Muscle of arm (tissue), 12 donors: ENCODE results near the gene CBX2. TPM values are rescaled to one million over a fixed set of nuclear protein-coding genes. Genes with fewer than 3 reads are reported as not detected.

Source experiments
- DNase-seq: peaks from one replicate; pipeline ENCODE4 v3.0.0-alpha.2; 2013
- polyA plus RNA-seq, 12 donors: library from polyadenylated mRNA; unstranded; fragments of 120-200 nt; gene quantifications; one replicate each; pipeline ENCODE4 v1.2.1, GENCODE V29; 2013; ENCODE audit not compliant: insufficient read length in 12 of 12

Gene CBX2
- polyA plus RNA-seq, 12 donors = 7.0 to 15.2 (median 8.9) TPM; not detected in 1

GRCh38 chr17:79824893-79825579 is 47.1 kb downstream of the CBX2 start:
- DNase-seq = no peak

- DNase-seq = no peak
These were observed 47.6 kb downstream of the CBX2 start for GRCh38 chr17:79825580-79825921.

GRCh38 chr17:79826204-79826680 is 48.3 kb downstream of the CBX2 start:
- no peak for DNase-seq

DNA sequence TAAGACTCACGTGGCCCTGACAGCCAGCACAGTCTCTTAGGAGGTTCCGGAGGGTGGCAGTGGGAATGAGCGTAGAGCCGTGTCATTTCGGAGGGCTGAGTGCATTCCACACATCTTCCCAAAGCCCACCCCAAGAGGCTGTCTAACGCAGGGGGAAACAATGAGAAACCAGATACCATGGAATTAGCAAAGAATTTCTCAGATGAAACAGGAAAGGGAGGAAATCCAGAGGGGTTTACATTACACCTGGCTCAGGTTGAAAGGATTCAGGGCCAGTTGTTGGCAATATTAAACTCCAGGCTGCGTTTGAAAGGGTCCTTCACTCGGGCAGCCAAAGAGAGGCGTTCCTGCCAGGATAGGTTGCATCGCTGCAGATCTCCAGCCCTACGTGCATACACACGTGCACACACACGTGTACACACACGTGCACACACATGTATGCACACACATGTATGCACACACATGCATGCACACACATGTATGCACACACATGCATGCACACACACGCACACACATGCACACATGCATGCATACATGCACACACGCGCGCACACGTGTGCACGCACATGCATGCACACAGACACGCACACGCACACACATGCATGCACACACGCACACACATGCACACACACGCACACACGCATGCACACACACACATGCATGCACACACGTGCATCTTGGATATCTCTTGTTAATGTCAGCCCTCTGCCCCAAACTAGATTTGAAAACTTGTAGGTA is 49.1 kb downstream of the CBX2 start:
- no peak for DNase-seq

DNA sequence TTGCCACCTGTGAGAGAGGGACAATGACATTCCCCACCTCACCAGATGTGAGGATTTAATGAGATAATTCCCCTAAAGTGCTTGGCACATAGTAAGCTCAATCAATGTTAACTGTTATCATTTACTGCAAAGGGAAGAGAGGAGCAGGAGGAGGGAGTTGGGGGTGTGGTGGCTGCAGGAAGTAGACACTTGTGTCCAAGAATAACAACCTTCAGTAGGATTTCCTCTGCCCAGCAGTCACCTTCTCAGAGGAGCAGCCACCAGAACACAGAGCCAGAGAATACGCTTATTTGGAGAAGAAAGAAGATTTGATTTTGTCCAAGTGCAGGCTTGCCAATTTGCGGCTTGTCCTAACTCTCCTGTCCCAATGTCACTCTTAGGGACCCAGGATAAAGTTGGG is 51.1 kb downstream of the CBX2 start:
- no peak for DNase-seq

GRCh38 chr17:79829457-79829856 is 51.5 kb downstream of the CBX2 start:
- DNase-seq = no peak

DNA sequence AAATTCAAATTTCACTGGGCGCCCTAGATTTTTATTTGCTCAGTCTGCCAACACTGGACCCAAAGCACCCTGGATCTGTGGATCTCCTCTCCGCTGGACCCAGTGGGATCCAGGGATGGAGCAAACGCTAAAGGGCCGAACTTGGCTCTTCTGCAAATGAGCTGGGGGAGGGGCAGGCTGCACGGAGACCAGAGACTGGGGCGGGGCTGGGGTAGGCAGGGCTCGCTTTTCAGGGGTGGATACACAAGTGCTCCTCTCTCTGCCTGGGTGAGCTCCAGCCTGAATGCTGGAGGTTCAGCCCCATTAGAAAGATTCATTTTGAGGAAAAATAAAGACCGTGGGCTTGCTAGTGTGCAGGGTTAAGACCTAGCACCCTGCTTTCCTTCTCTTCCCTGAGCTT is 52.4 kb downstream of the CBX2 start:
- no peak for DNase-seq

DNA sequence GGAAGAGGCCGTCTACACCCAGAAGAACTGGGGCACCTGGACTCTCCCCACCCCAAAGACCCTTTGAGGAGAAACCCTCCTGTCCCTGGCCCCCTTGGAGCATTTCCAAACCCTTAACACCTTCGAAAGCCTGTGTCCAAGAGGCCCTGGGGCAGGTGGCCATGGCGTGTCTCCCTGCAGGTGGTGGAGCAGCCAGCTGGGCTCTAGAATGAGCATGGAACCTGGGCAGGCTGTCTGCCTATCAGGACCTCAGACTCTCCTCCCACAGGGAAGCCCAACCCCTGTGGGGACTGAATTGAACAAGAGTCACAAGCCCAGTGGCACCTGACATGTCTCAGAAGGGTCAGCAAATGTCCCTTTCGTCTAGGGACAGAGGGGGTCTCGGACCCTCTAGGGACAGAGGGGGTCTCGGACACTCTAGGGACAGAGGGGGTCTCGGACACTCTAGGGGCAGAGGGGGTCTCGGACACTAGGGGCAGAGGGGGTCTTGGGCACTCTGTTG is 52.9 kb downstream of the CBX2 start:
- no peak for DNase-seq

DNA sequence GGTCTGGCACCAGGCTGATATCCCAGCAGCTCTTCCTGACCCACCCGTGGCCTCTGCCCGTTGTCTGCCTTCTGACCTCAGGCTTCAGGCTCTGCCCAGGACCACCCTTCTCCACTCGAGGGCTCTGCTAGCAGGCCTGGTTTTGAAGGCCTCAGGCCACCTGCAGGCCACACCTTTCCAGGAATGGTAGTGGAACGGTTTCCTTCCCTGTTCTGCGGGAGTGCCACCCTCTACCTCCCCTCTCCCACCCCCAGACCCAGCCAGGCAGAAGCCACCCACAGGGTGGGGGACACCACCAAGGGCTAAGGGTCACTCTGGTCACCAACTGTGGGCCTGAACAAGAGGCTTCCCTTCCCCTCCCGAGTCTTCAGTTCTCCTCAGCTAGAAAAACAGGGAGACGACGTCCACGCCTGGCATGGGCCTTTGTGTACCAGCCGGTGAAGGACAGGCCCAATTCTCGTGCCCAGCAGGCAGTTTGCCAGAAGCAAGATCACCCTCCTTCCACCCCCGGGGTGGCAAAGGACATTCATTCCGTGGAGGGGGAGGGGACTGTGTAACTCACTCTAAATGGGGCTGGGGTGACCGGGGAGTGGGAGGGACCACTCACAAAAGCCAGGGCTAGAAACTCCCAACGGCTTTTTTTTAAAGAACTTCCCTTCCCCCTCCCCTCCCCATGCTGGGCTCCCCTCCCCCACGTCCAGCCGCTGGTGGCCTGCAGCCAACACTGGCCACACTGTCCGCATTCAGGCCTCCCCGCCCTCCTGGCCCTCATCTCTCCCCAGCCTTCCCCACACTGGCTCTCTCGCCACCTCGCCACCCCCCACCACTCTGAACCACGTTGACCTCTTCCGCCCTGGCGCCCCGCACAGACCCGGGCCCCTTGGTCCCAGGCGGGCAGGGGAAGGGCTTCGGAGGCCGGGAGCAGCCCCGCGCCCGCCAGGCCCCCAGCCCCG is 53.6 kb downstream of the CBX2 start:
- no peak for DNase-seq

DNA sequence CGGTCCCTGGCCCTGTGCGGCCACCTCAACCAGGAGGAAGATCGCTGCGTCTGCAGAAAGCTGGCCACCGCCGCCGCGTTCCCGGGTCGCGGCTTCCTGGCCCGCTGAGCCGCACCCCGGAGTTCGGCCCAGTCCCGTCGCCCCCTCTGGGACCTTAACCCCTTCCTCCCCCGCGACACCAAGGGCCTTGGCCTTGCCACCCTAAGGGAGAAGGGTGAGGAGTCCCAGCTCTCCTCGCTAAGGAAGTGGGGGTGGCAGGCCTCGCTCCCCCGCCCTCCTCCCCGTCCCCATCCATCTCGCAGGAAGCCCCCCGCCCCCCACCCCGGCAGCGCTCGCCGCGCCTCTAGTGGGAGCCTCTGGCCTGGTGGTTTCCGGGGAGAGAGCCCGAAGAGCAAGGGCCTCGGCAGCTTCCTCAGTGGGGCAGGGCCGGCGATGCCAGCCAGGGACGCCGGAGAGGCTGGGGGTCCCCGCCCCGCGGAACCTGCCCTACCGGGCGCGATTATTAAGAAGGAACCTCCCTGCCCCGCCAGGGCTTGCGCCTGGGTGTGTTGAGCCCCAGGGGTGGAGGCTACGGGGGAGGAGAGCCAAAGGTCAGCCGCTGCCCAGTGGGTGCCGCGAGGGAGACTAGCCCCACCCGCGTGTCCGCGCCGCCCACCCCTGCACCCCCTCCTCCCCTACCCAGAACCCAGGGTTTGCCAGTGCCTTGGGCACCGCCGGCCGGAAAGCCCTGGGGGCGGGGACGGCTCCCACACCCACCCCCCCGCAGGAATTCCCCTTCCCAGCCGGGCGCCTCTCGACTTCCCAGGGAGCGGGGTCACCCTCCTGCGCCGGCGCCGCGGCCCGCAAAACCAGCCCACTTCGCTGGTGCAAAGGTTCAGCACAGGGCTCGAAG is 54.5 kb downstream of the CBX2 start:
- DNase-seq = no peak

DNA sequence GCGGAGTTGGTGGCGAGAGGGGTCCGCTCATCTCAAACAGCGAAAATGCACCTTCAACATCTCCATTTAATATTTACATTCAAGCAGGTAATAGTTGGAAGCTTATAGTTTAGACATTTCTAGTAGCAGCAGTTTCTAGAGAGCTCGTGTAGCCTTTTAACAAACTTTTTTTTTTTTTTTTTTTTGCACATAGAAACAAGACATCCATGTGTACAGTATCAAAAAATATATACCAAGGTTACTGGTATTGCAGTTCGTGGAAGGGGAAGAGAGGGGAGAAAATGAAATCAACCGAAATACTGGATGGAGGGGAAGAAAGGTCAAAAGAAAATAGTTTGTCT is 55.1 kb downstream of the CBX2 start:
- no peak for DNase-seq

GRCh38 chr17:79833744-79834564 is 56.0 kb downstream of the CBX2 start:
- DNase-seq = no peak

GRCh38 chr17:79834565-79835469 is 56.9 kb downstream of the CBX2 start:
- DNase-seq = no peak

GRCh38 chr17:79835470-79835899 is 57.5 kb downstream of the CBX2 start:
- no peak for DNase-seq

GRCh38 chr17:79835953-79836509 is 58.1 kb downstream of the CBX2 start:
- DNase-seq = no peak

DNA sequence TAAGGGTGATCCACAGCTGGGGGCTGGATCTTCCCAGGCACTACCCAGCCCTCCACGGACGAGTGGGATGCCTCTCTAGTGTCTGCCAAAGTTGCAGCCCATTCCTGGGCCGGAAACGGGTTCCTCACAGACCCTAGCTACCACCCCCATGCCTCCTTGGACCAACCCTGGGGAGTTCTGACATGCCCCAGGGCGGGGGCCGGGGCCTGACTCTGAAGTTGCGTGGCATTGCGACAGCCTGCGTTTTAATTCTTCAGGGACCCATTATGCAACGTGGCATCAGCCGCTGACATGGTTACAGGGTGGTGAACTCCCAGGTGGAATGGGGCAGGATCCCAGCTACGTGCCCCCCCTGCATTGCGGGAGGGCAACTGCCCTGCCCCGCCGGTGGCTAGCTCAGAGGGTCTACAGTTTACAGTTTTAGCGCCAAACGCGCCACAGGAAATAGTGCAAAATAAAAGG is 58.6 kb downstream of the CBX2 start:
- no peak for DNase-seq

GRCh38 chr17:79836972-79837887 is 59.3 kb downstream of the CBX2 start:
- DNase-seq = no peak
